GM12878 (cell line): ENCODE data around the gene ZNF302. TPM values are rescaled to one million over a fixed set of nuclear protein-coding genes. Genes with fewer than 3 reads are reported as not detected.

Source experiments
- ATF7 ChIP-seq: fragments of 450-650 bp; IDR thresholded peaks from 2 replicates; pipeline ENCODE4 v1.6.1; 2016; ENCODE audit warnings: low read depth, mild to moderate bottlenecking
- CBX3 ChIP-seq: fragments of 200-600 bp; sonication (generic); IDR thresholded peaks from 2 replicates; pipeline ENCODE4 v1.6.1; 2016; ENCODE audit warnings: low read depth, borderline replicate concordance
- DPF2 ChIP-seq: fragments of 450-650 bp; IDR thresholded peaks from 2 replicates; pipeline ENCODE4 v1.6.1; 2017; ENCODE audit warnings: mild to moderate bottlenecking
- ESRRA ChIP-seq: IDR thresholded peaks from 2 replicates; pipeline ENCODE4 v1.6.1; 2012; ENCODE audit warnings: mild to moderate bottlenecking, low read length, improper control_type of control experiment
- ETV6 ChIP-seq, 2 experiments: fragments of 450-650 bp in 1 of 2; IDR thresholded peaks in 1 of 2; conservative IDR thresholded peaks in 1 of 2; 2 replicates each; pipeline ENCODE4 v1.6.1; 2014; ENCODE audit warnings: antibody characterized with exemption in 1 of 2, borderline replicate concordance in 1 of 2, low read depth in 1 of 2, mild to moderate bottlenecking in 1 of 2, moderate library complexity in 1 of 2
- FOXM1 ChIP-seq: IDR thresholded peaks from 2 replicates; pipeline ENCODE4 v1.6.1; 2012; ENCODE audit warnings: low read depth, mild to moderate bottlenecking, inconsistent platforms, low read length, moderate library complexity
- HDGF ChIP-seq: fragments of 450-650 bp; IDR thresholded peaks from 2 replicates; pipeline ENCODE4 v1.6.1; 2016; ENCODE audit warnings: antibody characterized with exemption
- MTA2 ChIP-seq: fragments of 450-650 bp; IDR thresholded peaks from 2 replicates; pipeline ENCODE4 v1.6.1; 2016; ENCODE audit warnings: low read depth, mild to moderate bottlenecking, moderate library complexity
- NFXL1 ChIP-seq: fragments of 450-650 bp; IDR thresholded peaks from 2 replicates; pipeline ENCODE4 v1.6.1; 2017; ENCODE audit warnings: antibody characterized with exemption, mild to moderate bottlenecking, borderline replicate concordance
- NR2C1 ChIP-seq: fragments of 450-650 bp; IDR thresholded peaks from 2 replicates; pipeline ENCODE4 v1.6.1; 2017; ENCODE audit warnings: antibody characterized with exemption, mild to moderate bottlenecking, moderate library complexity
- NR2C2 ChIP-seq: IDR thresholded peaks from 2 replicates; pipeline ENCODE4 v1.6.1; 2011; ENCODE audit warnings: borderline replicate concordance, low read depth; ENCODE audit not compliant: control insufficient read depth, insufficient read length
- NRF1 ChIP-seq: conservative IDR thresholded peaks from 2 replicates; pipeline ENCODE4 v1.6.1; 2011; ENCODE audit warnings: mild to moderate bottlenecking, low read depth, low read length, improper control_type of control experiment
- PML ChIP-seq: IDR thresholded peaks from 2 replicates; pipeline ENCODE4 v1.6.1; 2012; ENCODE audit warnings: low read length, inconsistent platforms
- RB1 ChIP-seq: fragments of 450-650 bp; formaldehyde crosslinking; IDR thresholded peaks from 2 replicates; pipeline ENCODE4 v1.6.1; 2017; ENCODE audit warnings: mild to moderate bottlenecking, borderline replicate concordance
- SRF ChIP-seq, 2 experiments: IDR thresholded peaks; 2 replicates each; pipeline ENCODE4 v1.6.1; 2011; ENCODE audit warnings: low read depth in 2 of 2, low read length in 2 of 2, mild to moderate bottlenecking in 1 of 2, moderate library complexity in 1 of 2
- TARDBP ChIP-seq: IDR thresholded peaks from 2 replicates; pipeline ENCODE4 v1.6.1; 2016; ENCODE audit warnings: borderline replicate concordance
- YY1 ChIP-seq: IDR thresholded peaks from 2 replicates; pipeline ENCODE4 v1.6.1; 2011; ENCODE audit warnings: low read depth, mild to moderate bottlenecking, low read length
- ZBED1 ChIP-seq: IDR thresholded peaks from 2 replicates; pipeline ENCODE4 v1.6.1; 2016; ENCODE audit warnings: borderline replicate concordance
- ZNF622 ChIP-seq: fragments of 450-650 bp; IDR thresholded peaks from 2 replicates; pipeline ENCODE4 v1.6.1; 2017; ENCODE audit warnings: mild to moderate bottlenecking, inconsistent platforms
- polyA plus RNA-seq, 11 experiments: library from polyadenylated mRNA; depleted of rRNA in 4 of 11; unstranded in 6 of 11; stranded (reverse) in 5 of 11; fragments of >200 nt; fragmentation: Nextera tagmentation in 4 of 11; fragmentation: Illumina TruSeq in 1 of 11; extraction: Ambion mirVana in 4 of 11; extraction: Trizol in 1 of 11; gene quantifications; 1 replicate in 1 of 11; 2 replicates in 10 of 11; pipeline versions ENCODE4 v1.2.1 to v1.2.3, GENCODE V29; 2011 to 2016; ENCODE audit warnings: inconsistent platforms in 2 of 11, missing spikeins in 2 of 11, low read depth in 1 of 11
- total RNA-seq, 4 experiments: library from RNA; depleted of rRNA in 3 of 4; stranded (reverse); fragments of >200 nt in 3 of 4; fragmentation: Illumina TruSeq in 1 of 4; extraction: Trizol in 1 of 4; gene quantifications; 2 replicates each; pipeline versions ENCODE4 v1.2.1 to v1.2.3, GENCODE V29; 2013 to 2021
- TF ChIP-seq, protein P1 (sequence below): fragments of 150-350 bp; IDR thresholded peaks from 2 replicates; pipeline ENCODE4 v1.6.1; 2014; ENCODE audit warnings: mild to moderate bottlenecking, low read depth, low read length
- TF ChIP-seq, protein P2 (sequence below): IDR thresholded peaks from 2 replicates; pipeline ENCODE4 v1.6.1; 2012; ENCODE audit warnings: improper control_type of control experiment, low read depth, low read length; ENCODE audit not compliant: insufficient replicate concordance
- TF ChIP-seq, protein P3 (sequence below): fragments of 450-650 bp; IDR thresholded peaks from 2 replicates; pipeline ENCODE4 v1.6.1; 2018; ENCODE audit warnings: borderline replicate concordance, mild to moderate bottlenecking; ENCODE audit not compliant: partially characterized antibody

The ZNF302 gene
- total and polyA plus RNA-seq, 10 of the 15 experiments (the other 5 are each of a cell fraction or from before 2014, with no cell fraction given), result 8.4 to 35.4 (median 19.7) TPM

DNA sequence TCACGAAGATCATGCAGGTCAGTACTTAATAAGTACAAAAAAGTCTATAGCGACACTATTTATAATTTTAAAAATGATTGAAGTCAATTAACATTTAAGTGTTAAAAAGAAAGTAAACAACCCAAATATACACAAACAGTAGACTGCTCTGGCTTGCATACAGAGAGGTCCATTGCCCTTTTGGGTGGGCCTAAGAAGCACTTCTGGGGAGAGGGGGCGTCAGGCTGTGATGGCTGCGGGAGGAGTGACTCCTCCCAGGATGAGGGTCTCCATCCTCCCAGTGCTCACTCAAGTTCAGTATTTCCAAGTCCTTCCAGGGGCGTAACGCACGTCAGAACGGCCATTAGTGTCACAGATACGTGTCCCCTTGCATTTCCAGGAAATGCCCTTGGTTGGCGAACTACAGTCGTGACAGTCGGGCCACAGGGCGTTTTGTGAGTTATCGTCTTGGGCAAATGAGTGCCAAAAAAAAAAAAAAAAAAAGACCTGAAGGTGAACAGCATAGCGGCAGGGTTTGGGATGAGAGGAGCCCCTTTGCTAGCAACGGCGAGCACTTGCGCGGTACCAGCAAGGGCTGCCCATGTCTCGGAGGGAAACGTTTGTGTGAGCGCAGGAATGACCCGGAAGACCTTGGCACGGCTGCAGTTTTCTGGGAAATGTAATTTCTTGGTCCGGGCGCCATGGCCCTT, 637 bp upstream of the ZNF302 start, which contains the start of gene SCGB2B2 (continued):
- TF ChIP-seq, protein P1, sequence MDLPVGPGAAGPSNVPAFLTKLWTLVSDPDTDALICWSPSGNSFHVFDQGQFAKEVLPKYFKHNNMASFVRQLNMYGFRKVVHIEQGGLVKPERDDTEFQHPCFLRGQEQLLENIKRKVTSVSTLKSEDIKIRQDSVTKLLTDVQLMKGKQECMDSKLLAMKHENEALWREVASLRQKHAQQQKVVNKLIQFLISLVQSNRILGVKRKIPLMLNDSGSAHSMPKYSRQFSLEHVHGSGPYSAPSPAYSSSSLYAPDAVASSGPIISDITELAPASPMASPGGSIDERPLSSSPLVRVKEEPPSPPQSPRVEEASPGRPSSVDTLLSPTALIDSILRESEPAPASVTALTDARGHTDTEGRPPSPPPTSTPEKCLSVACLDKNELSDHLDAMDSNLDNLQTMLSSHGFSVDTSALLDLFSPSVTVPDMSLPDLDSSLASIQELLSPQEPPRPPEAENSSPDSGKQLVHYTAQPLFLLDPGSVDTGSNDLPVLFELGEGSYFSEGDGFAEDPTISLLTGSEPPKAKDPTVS, result 0 out of 2 replicates have a peak, but pooled peaks have one; percentile 17
- TF ChIP-seq RB1 (no peak), ESRRA (no peak; the same call in 1 of the 2 replicates), NRF1 (no peak), NFXL1 (peak; percentile 95), ETV6 (conservative IDR thresholded peaks at IDR 0.05 in 1 of 2, IDR thresholded peaks at IDR 0.05 in 1 of 2; ENCODE audit: borderline replicate concordance in 1 of 2, low read depth in 1 of 2) (peak in 1 of 2 experiments; percentile 43; a peak in 1 of 4 replicates), MTA2 (peak; percentile 97), ZNF622 (no peak), YY1 (peak; percentile 89), TARDBP (peak; percentile 75), PML (no peak), CBX3 (no peak), ZBED1 (no peak), DPF2 (no peak), NR2C1 (peak; percentile 99), FOXM1 (no peak), HDGF (no peak; the same call in 1 of the 2 replicates), NR2C2 (peak; percentile 97), SRF (IDR thresholded peaks at IDR 0.05; ENCODE audit: low read depth in 2 of 2, low read length in 2 of 2) (peak in 1 of 2 experiments; percentile 72; a peak in 1 of 4 replicates), ATF7 (peak; percentile 73)
- TF ChIP-seq, protein P2, sequence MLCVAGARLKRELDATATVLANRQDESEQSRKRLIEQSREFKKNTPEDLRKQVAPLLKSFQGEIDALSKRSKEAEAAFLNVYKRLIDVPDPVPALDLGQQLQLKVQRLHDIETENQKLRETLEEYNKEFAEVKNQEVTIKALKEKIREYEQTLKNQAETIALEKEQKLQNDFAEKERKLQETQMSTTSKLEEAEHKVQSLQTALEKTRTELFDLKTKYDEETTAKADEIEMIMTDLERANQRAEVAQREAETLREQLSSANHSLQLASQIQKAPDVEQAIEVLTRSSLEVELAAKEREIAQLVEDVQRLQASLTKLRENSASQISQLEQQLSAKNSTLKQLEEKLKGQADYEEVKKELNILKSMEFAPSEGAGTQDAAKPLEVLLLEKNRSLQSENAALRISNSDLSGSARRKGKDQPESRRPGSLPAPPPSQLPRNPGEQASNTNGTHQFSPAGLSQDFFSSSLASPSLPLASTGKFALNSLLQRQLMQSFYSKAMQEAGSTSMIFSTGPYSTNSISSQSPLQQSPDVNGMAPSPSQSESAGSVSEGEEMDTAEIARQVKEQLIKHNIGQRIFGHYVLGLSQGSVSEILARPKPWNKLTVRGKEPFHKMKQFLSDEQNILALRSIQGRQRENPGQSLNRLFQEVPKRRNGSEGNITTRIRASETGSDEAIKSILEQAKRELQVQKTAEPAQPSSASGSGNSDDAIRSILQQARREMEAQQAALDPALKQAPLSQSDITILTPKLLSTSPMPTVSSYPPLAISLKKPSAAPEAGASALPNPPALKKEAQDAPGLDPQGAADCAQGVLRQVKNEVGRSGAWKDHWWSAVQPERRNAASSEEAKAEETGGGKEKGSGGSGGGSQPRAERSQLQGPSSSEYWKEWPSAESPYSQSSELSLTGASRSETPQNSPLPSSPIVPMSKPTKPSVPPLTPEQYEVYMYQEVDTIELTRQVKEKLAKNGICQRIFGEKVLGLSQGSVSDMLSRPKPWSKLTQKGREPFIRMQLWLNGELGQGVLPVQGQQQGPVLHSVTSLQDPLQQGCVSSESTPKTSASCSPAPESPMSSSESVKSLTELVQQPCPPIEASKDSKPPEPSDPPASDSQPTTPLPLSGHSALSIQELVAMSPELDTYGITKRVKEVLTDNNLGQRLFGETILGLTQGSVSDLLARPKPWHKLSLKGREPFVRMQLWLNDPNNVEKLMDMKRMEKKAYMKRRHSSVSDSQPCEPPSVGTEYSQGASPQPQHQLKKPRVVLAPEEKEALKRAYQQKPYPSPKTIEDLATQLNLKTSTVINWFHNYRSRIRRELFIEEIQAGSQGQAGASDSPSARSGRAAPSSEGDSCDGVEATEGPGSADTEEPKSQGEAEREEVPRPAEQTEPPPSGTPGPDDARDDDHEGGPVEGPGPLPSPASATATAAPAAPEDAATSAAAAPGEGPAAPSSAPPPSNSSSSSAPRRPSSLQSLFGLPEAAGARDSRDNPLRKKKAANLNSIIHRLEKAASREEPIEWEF, result no peak
- TF ChIP-seq, protein P3, sequence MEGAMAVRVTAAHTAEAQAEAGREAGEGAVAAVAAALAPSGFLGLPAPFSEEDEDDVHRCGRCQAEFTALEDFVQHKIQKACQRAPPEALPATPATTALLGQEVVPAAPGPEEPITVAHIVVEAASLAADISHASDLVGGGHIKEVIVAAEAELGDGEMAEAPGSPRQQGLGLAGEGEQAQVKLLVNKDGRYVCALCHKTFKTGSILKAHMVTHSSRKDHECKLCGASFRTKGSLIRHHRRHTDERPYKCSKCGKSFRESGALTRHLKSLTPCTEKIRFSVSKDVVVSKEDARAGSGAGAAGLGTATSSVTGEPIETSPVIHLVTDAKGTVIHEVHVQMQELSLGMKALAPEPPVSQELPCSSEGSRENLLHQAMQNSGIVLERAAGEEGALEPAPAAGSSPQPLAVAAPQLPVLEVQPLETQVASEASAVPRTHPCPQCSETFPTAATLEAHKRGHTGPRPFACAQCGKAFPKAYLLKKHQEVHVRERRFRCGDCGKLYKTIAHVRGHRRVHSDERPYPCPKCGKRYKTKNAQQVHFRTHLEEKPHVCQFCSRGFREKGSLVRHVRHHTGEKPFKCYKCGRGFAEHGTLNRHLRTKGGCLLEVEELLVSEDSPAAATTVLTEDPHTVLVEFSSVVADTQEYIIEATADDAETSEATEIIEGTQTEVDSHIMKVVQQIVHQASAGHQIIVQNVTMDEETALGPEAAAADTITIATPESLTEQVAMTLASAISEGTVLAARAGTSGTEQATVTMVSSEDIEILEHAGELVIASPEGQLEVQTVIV, result peak; percentile 79
